Lower lobe of right lung (tissue), 2 donors: ENCODE data around the gene CSRP1. TPM values are rescaled to one million over a fixed set of nuclear protein-coding genes. Genes with fewer than 3 reads are reported as not detected.

ENCODE experiments used
- ATAC-seq, 2 donors: fragments of 200-7000 bp; cut with Tn5 transposase; one replicate each; pipeline ENCODE4 v1.9.1; 2020 to 2022; ENCODE audit warnings: mild to moderate bottlenecking in 2 of 2, moderate library complexity in 2 of 2
- DNase-seq: peaks from one replicate; pipeline ENCODE4 v3.0.0-alpha.2; 2020
- H3K27ac ChIP-seq: fragments of 200-600 bp; one replicate; pipeline ENCODE4 v1.8.0; 2022
- H3K27me3 ChIP-seq: fragments of 200-600 bp; one replicate; pipeline ENCODE4 v1.8.0; 2022; ENCODE audit warnings: low read depth
- H3K36me3 ChIP-seq: fragments of 200-600 bp; one replicate; pipeline ENCODE4 v1.8.0; 2022; ENCODE audit warnings: mild to moderate bottlenecking
- H3K4me1 ChIP-seq: fragments of 200-600 bp; one replicate; pipeline ENCODE4 v1.8.0; 2022
- H3K4me3 ChIP-seq: fragments of 200-600 bp; one replicate; pipeline ENCODE4 v1.8.0; 2022; ENCODE audit warnings: mild to moderate bottlenecking
- H3K9me3 ChIP-seq: fragments of 200-600 bp; one replicate; pipeline ENCODE4 v1.8.0; 2022
- CTCF ChIP-seq: fragments of 200-600 bp; IDR thresholded peaks from one replicate; pipeline ENCODE4 v1.8.0; 2022; ENCODE audit warnings: antibody characterized with exemption, mild to moderate bottlenecking
- intact Hi-C: fragments of 100-400 bp; cut with DNase I; formaldehyde crosslinking; loops from one replicate; pipeline ENCODE4 v1.11.0; 2022
- total RNA-seq: library from RNA; stranded (reverse); fragmentation: NEBNext Ultra II Directional; extraction: Animal tissue kit (Norgen Biotek cat#: 25700); gene quantifications from one replicate; pipeline ENCODE4 v1.2.1, GENCODE V29; 2021
- donor health status: DM: no; HTN: yes; CAD: no; lungs with severe emphysema.

The CSRP1 gene
- total RNA-seq, 1 donor from 2014 or later, result 185 TPM

DNA sequence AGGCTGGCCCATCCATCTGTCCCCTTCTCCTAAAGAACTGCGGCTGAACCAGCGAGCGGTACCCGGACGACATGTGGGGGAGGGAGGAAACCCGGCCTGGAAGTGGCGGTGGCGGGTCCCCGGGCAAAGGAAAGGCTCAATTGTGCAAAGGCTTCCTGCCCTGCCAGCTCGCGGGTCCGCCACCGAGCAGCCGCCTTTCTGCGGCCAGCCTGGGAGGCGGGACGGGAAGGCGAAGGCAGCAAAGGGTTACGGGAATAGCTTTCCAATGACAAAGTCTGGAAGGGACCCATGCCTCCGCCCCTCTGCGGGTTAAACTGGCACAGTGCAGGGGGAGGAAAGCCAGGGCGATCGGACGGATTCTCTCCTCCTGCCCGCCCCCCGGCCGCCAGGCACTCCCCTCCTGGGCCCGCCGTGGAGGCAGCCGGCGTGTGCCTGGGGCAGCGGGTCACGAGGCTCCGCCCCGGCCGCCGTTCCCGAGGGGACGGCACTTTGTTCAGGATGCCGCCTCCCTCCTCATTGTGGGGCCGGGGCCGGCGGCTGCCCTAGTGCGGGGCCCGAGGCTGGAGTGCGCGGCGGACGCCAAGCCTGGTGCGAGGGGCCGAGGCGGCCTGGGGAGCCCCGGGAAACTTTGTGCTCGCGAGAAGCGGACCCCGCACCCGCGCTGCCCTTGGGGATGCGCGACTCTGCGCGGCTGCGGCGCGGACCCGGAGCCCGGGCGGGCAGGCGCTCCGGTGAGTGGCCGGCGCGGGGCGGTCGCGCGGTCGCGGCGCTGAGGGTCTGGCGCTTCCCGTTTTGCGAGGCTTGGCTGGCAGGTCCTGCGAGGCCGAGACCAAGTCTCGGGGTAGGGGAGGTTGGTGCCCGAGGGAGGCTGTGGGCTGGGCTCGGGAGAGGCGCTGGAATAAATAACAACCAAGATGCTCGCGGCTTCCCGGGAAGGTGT, 32.0 kb upstream of the CSRP1 start, which contains the start of gene NAV1:
TSS of gene NAV1 (plus strand) at position 516 of the 940 bp plus-strand sequence. CDS start 83,758 bp downstream, outside the sequence.
- Histone ChIP-seq H3K27ac (peak within 1 kb of the TSS; percentile 81), H3K36me3 (no peaks in the 10 kb centered on the region), H3K4me3 (peak within 1 kb of the TSS; percentile 64), H3K4me1 (peaks cover 75% of the 10 kb centered on the region), H3K9me3 (no peaks in the 10 kb centered on the region), H3K27me3 (peaks cover 21% of the 10 kb centered on the region)
- no peak for TF ChIP-seq CTCF
- DNase-seq (peak; percentile 68), ATAC-seq (peak; percentile 74 to 79)
- intact Hi-C loops, result no loop called here

- H3K27ac ChIP-seq, result peak overlapping the region; percentile 81
- peak overlapping the region; percentile 64 for H3K4me3 ChIP-seq
- intact Hi-C loops, result no loop called here
- H3K27me3 ChIP-seq, result peaks cover 21% of the 10 kb centered on the region
- H3K9me3 ChIP-seq, result no peaks in the 10 kb centered on the region
- no peak for TF ChIP-seq CTCF
- DNase-seq (no peak), ATAC-seq (no peak)
- H3K36me3 ChIP-seq, result no peaks in the 10 kb centered on the region
- H3K4me1 ChIP-seq, result peaks cover 69% of the 10 kb centered on the region
Observed at GRCh38 chr1:201537891-201538611, 31.1 kb upstream of the CSRP1 start.

GRCh38 chr1:201537467-201537866, 30.5 kb upstream of the CSRP1 start:
- H3K9me3 ChIP-seq, result no peaks in the 10 kb centered on the region
- no peak overlapping the region for H3K4me3 ChIP-seq
- no peak overlapping the region for H3K27ac ChIP-seq
- no peaks in the 10 kb centered on the region for H3K36me3 ChIP-seq
- no peak for DNase-seq
- intact Hi-C loops, result no loop called here
- H3K4me1 ChIP-seq, result peaks cover 63% of the 10 kb centered on the region
- no peak for ATAC-seq
- peaks cover 21% of the 10 kb centered on the region for H3K27me3 ChIP-seq
- no peak for TF ChIP-seq CTCF

- Histone ChIP-seq H3K4me3 (no peak overlapping the region), H3K27me3 (peaks cover 21% of the 10 kb centered on the region), H3K36me3 (no peaks in the 10 kb centered on the region), H3K27ac (no peak overlapping the region), H3K9me3 (no peaks in the 10 kb centered on the region), H3K4me1 (peaks cover 62% of the 10 kb centered on the region)
- no peak for TF ChIP-seq CTCF
- ATAC-seq, result no peak
- DNase-seq, result no peak
- intact Hi-C loops, result no loop called here
Observed at GRCh38 chr1:201537028-201537427, 30.1 kb upstream of the CSRP1 start.

DNA sequence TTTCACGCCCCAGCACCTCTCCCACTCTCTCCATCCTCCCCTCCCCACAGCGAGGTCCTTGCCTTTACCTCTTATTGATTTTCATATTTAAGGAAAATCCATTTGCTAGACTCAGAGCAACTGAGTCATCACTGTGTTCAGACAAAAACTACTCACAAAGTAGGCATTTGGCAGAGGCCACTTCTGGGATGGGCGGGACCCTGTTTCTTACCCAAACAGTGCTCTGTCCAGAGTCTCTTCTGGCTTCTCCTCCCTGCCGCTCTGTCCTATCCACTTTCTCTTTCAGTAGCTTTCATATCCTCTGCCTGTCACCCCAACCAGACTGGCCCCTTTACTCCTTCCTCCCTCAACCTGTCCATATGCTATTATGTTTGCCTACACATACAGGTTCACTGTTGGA, 29.6 kb upstream of the CSRP1 start:
- peak in 1 of 2 donors; percentile 8 for ATAC-seq

More for the DNA sequence above, 29.6 kb upstream of the CSRP1 start:
- no peak for DNase-seq
- H3K4me1 ChIP-seq, result peaks cover 62% of the 10 kb centered on the region
- no peak overlapping the region for H3K27ac ChIP-seq
- no peaks in the 10 kb centered on the region for H3K9me3 ChIP-seq
- intact Hi-C loops, result no loop called here
- H3K27me3 ChIP-seq, result peaks cover 21% of the 10 kb centered on the region
- no peak overlapping the region for H3K4me3 ChIP-seq
- no peak for TF ChIP-seq CTCF
- no peaks in the 10 kb centered on the region for H3K36me3 ChIP-seq
